IPS-NIHi7 (cell line): ENCODE data around the gene UTS2R.
"Not testable (repeated sequence)": the region's sequence is repeated elsewhere in the genome, so short reads cannot be mapped to it uniquely, and the experiment has no call there.

ENCODE experiments used
- DNase-seq: peaks from one replicate; pipeline ENCODE4 v3.0.0; 2012; ENCODE audit warnings: mixed read lengths; ENCODE audit errors: extremely low spot score

The UTS2R gene

DNA sequence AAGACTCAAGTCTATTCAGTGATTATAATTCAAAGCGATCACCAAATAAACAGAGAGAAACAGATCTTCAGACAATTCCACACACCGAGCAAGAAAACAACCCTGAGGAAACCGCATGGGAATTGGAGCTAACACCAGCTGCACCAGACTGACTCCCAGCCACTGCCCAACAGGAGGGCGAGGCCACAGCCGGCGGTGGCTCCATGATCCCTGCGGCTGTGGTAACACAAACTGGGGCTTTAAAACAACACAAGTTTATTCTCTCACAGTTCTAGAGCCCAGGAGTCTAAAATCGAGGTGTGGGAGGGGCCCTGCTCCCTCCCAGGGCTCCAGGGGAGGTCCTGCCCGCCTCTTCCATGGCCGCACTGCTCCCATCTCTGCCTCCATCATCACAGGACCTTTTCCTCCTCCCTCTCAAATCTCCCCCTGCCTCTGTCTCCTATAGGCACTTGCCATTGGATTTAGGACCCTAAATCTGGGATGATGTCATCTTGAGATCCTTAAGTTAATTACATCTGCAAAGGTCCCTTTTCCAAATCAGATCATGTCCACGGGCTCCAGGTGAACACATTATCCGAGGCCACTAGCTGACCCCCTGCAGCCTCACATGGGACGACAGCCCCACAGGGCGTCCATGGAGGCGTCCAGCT lies 36.8 kb downstream of the UTS2R start:
- no peak for DNase-seq

DNA sequence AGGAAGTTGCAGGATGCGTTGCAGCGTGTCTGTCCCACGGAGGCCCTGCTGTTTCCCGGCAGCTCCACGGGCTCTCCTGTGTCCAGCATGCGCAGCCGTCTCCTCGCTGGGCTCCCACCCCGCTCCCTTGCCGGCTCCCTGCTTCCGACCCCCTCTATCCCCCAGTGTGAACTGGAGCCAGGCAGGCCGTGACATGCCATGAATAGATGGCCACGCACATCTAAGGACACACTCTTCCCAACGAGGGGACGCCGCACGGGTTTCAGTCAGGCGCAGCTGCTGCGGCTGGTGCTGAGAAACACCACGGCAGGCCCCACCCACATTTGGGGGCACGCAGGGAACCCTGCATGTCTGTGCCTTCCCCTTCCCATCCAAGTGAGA lies 37.4 kb downstream of the UTS2R start:
- DNase-seq: no peak

DNA sequence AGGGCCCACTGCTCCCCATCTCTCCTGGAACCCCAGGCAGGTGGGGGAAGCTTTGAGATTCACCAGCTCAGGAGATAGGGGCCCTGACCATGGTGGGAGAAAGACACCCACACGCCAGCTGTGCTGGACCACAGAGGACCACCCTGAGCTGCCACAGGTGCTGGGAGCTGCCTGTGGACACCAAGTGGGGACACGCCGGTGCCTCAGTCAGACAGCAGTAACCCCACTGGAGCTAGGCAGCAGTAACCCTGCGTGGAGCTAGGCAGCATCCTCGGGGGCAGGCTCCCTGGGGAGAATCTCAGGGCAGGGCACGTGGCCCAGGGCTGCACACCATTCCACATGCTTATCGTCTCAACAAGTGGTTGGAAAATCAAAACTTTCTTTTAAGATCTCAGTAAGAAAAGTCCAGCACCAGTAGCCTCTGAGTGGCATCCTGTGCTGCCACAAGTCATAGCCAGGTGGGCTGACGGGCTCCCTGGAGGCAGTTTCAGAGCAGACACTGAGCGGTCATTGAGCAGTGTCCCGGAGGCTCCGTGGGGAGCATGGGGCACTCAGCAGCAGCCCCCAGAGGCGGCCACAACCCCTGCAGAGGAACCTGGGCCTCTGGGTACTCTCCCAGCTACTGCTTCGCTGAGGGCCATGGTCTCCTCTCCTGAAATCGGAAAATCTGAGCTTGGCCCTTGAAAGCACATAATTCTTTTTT lies 38.6 kb downstream of the UTS2R start:
- no peak for DNase-seq

DNA sequence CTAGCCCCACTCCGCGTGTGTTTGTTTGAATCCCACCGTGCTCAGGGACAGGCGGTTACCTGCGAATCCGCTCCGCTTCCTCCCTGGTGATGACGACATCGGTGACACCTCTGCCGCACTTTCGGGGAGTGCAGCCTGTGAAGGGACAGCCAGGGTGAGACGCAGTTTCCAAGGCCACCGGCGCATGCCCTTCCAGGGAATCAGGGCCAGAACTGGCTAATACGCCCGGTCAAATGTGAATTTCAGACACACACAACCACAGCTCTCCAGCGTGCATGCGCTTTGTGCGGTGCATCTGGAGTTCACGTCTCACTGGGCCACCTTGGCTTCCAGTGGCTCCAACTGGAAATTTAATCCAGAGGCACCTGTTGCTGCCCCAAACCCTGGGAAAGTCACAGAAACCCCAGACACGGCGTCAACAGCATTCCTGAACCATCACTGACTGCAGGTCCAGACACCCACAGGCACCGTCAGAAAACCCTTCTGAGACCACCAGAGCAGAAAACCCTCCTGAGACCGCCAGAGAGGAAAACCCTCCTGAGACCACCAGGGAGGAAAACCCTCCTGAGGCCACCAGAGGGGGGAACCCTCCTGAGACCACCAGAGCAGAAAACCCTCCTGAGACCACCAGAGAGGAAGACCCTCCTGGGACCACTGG lies 40.0 kb downstream of the UTS2R start:
- DNase-seq: no peak

DNA sequence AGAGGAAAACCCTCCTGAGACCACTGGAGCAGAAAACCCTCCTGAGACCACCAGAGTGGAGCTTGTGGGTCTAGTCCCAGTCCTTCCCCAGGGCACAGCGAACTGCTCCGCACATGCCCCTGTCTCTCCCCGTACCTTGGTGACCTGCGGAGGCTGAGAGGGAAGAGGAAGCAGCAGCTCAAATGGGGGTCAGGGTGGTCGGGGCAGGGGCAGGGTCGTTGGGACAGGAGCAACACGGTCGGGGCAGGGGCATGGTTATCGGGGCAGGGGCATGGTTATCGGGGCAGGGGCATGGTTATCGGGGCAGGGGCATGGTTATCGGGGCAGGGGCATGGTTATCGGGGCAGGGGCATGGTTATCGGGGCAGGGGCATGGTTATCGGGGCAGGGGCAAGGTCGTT lies 40.5 kb downstream of the UTS2R start:
- not testable (repeated sequence) for DNase-seq

- no peak for DNase-seq
Measured at GRCh38 chr17:82412535-82413520, 41.3 kb downstream of the UTS2R start.

- peak; percentile 98 for DNase-seq
Measured at GRCh38 chr17:82414548-82415281, 43.1 kb downstream of the UTS2R start.

DNA sequence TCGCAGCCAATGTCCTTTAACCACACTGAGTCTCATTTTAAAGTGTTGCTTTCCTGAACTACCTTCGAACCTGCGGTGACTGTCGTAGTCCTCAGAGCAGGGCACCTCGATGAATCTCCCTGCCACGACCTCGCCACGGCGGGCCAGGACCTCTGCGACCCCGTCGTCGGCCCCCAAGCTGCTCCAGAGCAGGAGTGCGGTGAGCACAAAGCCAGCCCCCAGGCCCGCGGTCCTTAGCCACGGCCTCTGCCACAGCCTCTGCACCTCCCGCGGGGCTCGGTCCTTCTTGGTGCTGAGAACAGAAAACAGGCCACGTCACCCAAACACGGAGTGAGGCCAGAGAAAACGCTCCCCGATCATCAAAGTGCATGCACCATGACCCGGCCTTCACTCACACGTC lies 43.8 kb downstream of the UTS2R start:
- DNase-seq: no peak

GRCh38 chr17:82415786-82416185 lies 44.2 kb downstream of the UTS2R start:
- DNase-seq: no peak

- DNase-seq: no peak
Measured at GRCh38 chr17:82416264-82416663, 44.7 kb downstream of the UTS2R start.

DNA sequence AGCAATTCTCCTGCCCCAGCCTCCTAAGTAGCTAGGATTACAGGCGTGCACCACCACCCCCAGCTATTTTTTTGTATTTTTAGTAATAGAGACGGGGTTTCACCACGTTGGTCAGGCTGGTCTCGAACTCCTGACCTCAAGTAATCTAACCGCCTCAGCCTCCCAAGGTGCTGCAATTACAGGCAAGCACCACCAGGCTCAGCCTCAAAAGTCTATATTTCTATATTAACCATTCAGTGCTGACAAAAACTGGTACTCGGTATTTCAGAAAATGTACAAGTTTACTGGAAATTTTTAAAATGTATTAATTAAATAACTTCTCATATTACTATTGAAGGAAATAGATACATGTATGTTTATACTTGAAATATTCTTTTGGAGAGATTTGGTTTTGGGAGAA lies 45.2 kb downstream of the UTS2R start:
- DNase-seq: no peak

GRCh38 chr17:82418001-82418986 lies 46.7 kb downstream of the UTS2R start, which contains the start of the genes HEXD and OGFOD3:
HEXD (plus strand) TSS chr17:82418347; CDS start chr17:82419800, 1,453 bp downstream.
OGFOD3 (minus strand) TSS chr17:82418586; CDS start chr17:82418485, 101 bp downstream.
- peak; percentile 99 for DNase-seq

DNA sequence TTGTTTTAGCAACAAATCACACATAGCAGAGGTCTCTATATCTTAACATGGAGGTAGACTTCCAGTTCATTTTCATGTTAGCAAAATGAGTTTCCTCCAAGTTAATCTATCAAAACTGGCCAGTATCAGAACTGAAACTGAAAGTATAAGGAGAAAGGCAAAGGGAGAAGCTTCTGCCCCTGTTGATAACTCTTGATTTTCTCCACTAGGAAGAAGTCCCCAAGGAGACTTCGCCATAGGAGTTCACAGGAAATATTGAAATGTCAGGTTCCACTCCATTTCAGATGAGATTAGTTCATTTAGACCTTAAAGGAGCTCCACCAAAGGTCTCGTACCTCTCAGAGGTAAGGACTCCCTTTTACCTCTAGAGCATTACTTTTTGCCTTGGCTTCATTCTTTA lies 48.0 kb downstream of the UTS2R start:
- DNase-seq: no peak

DNA sequence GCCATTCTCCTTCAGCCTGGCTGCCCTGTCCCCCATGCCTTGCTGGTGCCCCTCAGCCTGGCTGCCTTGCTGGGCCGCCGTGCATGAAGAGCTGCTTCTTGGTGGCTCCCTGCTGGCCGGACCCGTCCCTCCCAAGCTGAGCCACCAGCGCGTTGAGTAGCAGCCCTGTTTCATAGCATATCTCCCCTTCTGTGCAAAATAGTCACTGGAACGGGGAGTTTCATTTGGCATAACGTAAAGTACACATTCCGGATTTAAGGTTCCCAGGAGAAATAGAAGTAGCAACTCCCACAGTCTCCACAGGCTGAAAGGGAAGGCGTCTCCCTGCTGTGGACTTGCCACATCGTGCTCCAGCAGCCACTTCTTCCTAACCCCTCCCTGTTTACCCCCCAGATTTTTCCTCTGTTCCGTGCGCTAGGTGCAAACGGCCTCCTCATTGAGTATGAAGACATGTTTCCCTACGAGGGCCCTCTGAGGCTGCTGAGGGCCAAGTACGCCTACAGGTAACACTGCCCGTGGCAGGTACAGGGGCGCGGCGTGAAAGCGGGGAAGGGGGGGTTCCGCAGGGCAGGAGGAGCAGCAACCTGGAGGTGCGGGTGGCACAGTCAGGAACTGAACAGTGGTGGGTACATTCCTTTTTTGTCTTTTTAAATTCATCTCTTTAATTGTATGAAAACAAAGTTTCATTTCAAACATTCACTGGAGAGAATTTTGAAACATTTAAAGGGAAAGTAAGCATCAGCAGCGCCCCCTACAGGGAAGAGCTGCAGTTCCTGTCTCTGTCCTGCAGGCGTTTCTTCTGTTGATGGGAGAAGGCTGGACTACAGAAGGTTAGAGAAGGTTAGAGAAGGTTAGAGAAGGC lies 52.7 kb downstream of the UTS2R start:
- peak; percentile 67 for DNase-seq

- DNase-seq: no peak
Measured at GRCh38 chr17:82424863-82425159, 53.2 kb downstream of the UTS2R start.
